PFSK-1 (cell line): ENCODE results near the gene ATF6B.

Source experiments
- FOXP2 ChIP-seq: optimal IDR thresholded peaks from 2 replicates; pipeline ENCODE3; 2011; ENCODE audit warnings: borderline replicate concordance, control low read depth, inconsistent platforms; ENCODE audit not compliant: insufficient read depth; ENCODE audit errors: extremely low read length, extremely low read depth
- POLR2AphosphoS5 ChIP-seq: IDR thresholded peaks from 2 replicates; pipeline ENCODE4 v1.6.1; 2012; ENCODE audit warnings: low read depth, mild to moderate bottlenecking, control low read depth, low read length, moderate library complexity
- SIN3A ChIP-seq: IDR thresholded peaks from 2 replicates; pipeline ENCODE4 v1.6.1; 2012; ENCODE audit warnings: mild to moderate bottlenecking, low read length, moderate library complexity, borderline replicate concordance; ENCODE audit not compliant: insufficient read depth
- TF ChIP-seq, protein P1 (sequence below), 2 experiments: IDR thresholded peaks; 2 replicates each; pipeline versions ENCODE4 v1.6.1 to v1.8.0; 2011 to 2012; ENCODE audit warnings: low read depth in 2 of 2, low read length in 2 of 2, control low read depth in 1 of 2, inconsistent platforms in 1 of 2, mild to moderate bottlenecking in 1 of 2, moderate library complexity in 1 of 2; ENCODE audit not compliant: insufficient read depth in 1 of 2

DNA sequence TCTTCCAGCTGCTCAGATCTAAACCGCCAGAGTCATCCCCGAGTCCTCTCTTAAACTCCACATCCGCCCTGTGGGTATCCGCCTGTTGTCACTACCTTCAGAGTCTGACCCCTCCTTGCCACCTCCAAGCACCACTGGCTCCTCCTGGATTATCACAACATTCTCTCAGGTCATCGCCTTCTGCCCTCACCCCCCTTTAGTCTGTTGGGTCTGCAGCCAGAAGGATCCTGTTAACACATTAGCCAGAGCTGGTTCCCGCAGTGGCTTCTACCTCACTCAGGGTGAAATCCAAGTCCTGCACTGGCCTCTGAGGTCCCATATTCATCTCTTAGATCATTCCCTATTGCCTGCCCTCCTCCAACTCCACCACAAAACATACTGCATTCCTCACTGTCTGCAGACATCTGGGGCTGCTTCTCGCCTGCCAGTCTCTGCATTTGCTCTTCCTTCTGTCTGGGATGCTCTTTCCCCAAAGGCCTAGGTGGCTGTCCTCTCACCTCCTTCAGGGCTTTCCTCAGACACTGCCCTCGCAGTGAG lies 53.0 kb downstream of the ATF6B start:
- no peak for TF ChIP-seq POLR2AphosphoS5
- TF ChIP-seq, protein P1, sequence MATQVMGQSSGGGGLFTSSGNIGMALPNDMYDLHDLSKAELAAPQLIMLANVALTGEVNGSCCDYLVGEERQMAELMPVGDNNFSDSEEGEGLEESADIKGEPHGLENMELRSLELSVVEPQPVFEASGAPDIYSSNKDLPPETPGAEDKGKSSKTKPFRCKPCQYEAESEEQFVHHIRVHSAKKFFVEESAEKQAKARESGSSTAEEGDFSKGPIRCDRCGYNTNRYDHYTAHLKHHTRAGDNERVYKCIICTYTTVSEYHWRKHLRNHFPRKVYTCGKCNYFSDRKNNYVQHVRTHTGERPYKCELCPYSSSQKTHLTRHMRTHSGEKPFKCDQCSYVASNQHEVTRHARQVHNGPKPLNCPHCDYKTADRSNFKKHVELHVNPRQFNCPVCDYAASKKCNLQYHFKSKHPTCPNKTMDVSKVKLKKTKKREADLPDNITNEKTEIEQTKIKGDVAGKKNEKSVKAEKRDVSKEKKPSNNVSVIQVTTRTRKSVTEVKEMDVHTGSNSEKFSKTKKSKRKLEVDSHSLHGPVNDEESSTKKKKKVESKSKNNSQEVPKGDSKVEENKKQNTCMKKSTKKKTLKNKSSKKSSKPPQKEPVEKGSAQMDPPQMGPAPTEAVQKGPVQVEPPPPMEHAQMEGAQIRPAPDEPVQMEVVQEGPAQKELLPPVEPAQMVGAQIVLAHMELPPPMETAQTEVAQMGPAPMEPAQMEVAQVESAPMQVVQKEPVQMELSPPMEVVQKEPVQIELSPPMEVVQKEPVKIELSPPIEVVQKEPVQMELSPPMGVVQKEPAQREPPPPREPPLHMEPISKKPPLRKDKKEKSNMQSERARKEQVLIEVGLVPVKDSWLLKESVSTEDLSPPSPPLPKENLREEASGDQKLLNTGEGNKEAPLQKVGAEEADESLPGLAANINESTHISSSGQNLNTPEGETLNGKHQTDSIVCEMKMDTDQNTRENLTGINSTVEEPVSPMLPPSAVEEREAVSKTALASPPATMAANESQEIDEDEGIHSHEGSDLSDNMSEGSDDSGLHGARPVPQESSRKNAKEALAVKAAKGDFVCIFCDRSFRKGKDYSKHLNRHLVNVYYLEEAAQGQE (IDR thresholded peaks at IDR 0.05; ENCODE audit: insufficient read depth in 1 of 2, low read depth in 2 of 2, low read length in 2 of 2): no peak
- TF ChIP-seq FOXP2: no peak
- no peak for TF ChIP-seq SIN3A
